Fibroblast of skin of scalp (primary cell): ENCODE data around the gene FHOD1.

ENCODE experiments used
- DNase-seq: peaks from one replicate; pipeline ENCODE4 v3.0.0-alpha.2; 2013

Gene FHOD1

DNA sequence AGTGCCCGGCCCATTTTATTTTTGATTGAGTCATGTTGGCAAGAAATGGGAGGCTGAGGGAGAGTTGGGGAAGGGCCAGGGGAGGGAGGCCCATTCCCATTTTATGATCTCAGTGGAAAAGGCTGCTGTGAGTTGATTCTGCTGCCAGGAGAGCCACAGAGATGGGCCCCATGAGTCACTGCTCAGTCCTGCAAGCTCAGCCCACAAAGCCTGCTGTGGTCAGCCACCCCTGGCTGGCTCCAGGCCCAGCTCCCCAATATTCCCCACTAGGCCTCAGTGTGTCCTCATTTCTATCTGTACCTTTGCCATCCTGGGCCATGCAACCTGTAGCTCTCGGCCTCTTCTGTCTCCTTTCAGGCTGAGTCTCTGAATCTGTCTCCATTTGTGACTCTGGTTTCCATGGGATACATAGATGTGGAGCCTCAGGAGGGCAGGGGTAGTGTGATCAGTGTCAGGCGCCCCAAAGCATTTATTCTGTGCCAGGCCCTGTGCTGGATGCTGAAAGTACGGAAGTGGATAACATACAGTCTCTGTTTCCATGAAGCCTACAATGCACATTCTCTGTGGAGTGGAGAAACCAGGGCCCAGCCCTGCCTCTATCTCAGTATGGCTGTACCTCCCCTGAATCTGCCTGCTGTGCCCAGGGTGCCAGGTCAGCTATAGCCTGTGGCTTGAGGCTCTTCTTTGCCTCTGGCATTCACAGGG is 30.2 kb upstream of the FHOD1 start:
- DNase-seq: peak; percentile 99

DNA sequence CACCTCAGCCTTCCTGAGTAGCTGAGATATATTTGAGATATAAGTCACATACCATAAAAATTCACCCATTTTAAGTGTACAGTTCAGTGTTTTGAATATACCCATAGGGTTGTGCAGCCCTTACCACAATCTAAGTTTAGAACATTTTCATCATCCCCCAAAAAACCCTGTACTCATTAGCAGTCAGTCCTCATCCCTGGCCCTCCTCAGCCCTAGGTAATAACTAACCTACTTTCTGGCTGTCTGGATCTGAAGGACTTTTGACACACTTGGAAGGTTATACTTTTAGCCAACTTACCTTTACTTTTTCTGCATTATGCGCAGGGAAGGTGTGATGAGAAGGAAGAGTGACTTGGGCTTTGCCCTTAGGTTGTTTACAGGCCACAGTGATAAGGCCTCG is 28.0 kb upstream of the FHOD1 start:
- no peak for DNase-seq

DNA sequence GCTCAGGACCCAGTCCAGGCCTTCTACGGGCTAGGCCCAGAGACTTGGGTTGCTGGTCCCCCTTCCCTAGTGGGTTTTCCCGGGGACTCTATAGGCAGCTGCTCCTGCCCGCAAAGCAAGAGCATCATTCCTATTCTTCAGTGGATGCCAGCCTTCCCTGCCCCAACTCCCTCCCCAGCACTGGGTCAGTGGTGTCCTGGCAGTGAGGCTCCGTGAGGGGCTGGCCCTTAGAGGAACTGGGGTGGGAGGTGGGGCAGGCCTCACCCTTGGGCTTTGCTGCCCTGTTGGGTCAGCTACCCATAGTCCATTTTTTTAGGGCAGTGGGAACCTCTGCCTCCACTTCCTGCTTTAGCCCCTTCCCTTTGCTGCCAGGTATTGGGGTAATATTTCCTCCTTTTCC is 24.2 kb upstream of the FHOD1 start:
- no peak for DNase-seq

DNA sequence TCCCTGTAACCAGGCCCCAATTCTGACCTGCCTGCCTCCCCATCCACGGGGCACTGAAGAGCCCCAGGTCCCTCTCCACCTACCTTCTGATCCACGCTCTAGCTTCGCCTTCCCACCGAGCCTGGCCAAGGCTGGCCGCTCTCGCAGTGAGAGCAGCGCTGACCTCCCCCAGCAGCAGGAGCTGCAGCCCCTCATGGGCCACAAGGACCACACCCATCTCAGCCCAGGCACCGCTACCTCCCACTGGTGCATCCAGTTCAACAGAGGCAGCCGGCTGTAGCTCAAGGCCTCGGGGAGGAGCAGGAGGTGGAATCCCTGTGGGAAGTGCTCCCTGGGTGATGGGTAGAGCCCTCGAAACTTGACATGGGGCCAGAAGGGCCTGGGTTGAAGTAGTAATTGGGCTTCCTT is 23.7 kb upstream of the FHOD1 start:
- DNase-seq: no peak

GRCh38 chr16:67269766-67270165 is 22.5 kb upstream of the FHOD1 start:
- peak; percentile 45 for DNase-seq

DNA sequence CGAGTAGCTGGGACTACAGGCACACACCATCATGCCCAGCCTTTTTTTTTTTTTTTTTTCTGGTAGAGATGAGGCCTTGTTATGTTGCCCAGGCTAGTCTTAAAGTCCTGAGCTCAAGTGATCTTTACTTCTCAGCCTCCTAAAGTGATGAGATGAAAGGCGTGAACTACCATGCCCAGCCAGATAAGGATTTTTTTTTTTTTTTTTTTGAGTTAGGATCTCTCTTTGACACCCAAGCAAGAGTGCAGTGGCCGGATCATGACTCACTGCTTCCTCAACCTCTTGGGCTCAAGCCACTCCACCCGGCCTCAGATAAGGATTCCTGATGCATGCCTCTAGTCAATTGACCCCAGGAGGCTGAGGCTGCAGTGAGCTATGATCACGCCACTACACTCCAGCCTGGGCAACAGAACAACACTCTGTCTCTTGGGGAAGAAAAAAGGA is 20.9 kb upstream of the FHOD1 start:
- DNase-seq: peak; percentile 94

DNA sequence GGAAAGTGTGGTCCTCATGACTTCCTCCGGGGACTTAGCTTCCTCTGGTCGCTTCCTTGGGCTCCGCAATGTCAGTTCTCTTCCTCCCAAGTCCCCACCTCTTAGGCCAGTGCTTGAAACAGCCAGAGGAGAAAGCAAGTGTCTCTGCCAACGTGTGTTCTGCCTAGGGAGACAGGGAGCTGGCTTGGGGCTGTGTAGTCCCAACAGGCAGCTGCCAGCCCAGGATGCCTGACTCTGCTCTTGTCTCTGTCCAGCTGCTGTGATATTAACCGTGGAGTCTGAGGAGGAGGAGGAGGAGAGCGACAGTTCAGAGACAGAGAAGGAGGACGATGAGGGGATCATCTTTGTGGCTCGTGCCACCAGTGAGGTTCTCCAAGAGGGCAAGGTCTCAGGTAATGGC is 18.6 kb upstream of the FHOD1 start:
- DNase-seq: no peak

DNA sequence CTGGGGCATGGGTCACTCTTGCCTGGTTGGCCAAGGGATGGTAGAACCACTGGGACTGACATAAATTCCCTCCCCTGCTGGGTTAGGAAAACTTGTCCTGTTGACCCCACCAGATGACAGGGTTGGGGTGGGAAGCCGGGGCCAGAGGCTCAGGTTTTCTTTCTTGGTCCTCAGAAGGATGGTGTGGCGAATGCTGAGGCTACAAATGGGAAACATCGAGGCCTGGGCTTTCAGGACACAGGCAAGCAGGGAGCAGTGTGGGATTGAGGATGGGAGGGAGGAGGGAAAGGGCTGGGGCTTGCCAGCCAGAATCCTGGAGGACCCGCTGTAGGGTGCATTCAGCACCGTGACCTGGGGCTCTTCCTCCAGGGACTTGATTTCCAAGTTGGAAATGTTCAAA is 17.6 kb upstream of the FHOD1 start:
- DNase-seq: no peak

DNA sequence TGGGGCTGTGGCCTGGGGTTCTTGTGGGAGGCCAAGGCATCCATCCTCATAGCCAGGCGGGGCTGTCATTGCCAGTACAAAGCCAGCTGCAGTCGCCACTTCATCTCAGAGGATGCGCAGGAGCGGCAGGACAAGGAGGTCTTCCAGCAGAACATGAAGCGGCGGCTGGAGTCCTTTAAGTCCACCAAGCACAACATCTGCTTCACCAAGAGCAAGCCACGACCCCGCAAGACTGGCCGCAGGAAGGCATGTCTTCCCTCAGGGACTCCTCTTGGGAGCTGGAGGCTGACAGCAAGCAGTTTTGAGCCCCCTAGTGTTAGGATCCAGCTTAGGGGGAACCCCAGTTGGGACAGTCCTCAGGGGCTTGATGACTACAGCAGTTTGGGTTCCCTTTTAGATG is 17.0 kb upstream of the FHOD1 start:
- peak; percentile 9 for DNase-seq

GRCh38 chr16:67263201-67263600 is 15.9 kb upstream of the FHOD1 start:
- DNase-seq: no peak

- DNase-seq: peak; percentile 70
Observed at GRCh38 chr16:67260426-67261063, 13.3 kb upstream of the FHOD1 start.

DNA sequence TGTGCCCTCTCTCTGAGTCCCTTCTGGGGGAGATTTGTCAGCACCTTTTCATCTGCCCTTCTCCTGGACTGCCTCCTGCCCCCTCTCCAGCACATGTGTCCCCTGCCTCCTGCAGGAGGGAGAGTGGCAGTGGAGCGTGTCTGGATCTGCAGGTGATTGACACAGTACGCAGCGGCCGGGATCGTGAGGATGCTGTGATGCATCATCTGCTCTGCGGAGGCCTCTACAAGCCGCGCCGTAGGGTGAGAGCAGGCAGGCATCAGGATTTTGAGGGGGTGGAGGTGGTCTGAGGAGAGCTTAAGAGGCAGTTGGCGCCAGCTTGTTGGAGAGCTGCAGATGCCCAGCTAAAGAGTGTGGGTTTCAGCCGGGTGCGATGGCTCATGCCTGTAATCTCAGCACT is 12.4 kb upstream of the FHOD1 start:
- no peak for DNase-seq

DNA sequence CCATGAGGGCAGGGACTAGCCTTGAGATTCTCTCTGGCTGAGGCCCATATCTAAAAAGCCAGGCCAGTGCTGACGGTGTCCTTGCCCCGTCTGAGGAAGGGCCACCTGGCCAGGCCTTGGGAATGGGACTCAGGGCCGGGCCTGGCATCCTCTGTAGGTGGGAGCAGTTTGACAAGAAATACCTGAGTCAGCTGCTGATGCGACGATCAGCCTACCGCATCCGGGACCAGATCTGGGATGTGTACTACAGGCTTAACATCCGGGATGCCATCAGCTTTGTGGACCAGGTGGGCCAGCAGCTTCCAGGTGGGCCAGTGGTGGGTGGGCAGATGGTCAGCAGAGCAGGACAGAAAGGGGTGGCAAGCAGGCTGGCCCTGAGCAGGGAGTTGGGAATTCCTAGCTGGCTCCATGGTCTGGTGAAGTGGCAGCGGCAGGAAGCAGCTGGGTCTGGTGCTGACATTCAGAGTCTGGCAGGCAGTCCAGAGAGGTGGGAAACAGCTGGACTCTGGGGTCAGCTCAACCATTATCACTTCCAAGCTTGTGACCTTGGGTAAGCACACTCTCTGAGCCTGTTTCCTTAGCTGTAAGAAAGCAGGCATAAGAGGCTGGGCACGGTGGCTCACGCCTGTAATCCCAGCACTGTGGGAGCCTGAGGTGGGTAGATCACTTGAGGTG is 11.0 kb upstream of the FHOD1 start:
- DNase-seq: no peak

GRCh38 chr16:67257486-67258160 is 10.3 kb upstream of the FHOD1 start:
- DNase-seq: peak; percentile 45

DNA sequence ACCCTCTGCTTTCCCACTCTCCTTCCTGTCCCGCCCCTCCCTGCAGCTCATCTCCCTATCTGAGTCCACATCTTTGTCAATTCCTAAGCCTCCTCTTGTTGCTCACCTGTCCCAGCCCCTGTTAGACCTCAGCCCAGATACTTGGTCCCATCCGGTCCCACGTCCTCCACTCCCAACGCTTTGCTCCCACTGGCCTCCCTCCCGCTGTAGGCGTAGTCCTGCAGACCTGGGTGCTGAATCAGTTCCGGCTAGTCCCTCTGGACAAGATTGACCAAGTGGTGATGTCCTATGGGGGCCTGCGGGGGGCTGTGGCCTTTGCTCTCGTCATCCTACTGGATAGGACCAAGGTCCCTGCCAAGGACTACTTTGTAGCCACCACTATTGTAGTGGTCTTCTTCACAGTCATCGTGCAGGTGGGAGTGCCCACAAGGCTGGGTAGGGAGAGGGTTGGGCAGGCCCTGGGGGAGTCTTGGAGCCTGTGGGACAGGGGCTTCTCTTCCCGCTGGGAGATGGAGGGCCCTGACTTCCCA is 9.5 kb upstream of the FHOD1 start:
- DNase-seq: no peak

GRCh38 chr16:67255553-67256221 is 8.4 kb upstream of the FHOD1 start:
- DNase-seq: no peak

- DNase-seq: no peak
Observed at GRCh38 chr16:67254801-67255552, 7.7 kb upstream of the FHOD1 start.

DNA sequence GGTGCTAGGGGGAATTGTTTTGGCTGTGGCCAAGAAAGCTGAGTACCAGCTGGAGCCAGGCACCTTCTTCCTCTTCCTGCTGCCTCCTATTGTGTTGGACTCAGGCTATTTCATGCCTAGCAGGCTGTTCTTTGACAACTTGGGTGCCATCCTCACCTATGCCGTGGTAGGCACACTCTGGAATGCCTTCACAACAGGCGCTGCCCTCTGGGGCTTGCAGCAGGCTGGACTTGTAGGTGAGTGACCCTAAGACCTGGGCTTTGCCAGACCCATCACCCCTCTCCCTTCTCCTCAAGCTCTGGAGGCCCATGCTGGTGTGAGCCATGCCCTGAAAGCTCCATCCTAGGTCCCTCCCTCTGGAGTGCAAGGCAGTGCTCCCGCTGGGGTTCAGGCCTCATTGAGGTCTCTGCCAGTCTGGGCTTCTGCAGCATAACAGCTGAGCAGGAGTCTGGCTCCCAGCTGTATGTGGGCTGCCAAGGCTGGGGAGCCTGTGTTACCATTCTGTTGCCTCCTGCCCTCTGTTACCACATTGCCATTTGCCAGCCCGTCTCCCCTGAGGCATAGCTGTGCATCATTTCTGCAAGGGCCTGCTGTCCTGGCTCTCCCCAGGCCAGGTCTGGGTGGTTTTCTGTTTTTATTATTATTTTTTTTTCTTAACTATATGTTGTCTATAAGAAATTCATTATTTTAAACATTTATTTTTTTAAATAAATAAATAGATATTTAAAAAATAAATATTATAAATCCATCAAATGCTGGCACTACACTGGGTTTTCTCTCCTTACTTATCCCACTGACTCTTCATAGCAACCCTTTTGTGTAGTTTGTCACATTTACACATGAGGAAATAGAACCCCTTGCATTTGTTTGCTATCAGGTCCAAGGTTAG is 5.6 kb upstream of the FHOD1 start:
- no peak for DNase-seq

DNA sequence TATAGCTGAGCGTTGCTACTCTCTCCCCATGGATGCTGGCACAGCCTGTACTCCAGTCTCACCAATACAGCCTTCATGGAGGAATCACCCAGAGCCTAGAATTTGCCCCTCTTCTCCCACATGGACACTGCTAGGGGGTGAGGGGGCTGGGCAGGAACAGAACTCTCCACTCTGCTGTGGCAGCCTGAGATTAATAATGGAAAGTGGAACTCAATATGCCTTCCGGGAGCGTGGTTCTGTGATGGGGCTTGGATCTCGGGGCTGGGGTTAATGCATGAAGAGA is 2.7 kb upstream of the FHOD1 start:
- no peak for DNase-seq

- DNase-seq: peak; percentile 24
Observed at GRCh38 chr16:67249178-67250044, 2.1 kb upstream of the FHOD1 start.
